Hippocampal formation (tissue), 2 donors: Measurements from ENCODE around the gene FLII.
"Not testable (repeated sequence)": the region's sequence is repeated elsewhere in the genome, so short reads cannot be mapped to it uniquely, and the experiment has no call there.

ENCODE experiments used
- DNase-seq, 2 donors: peaks; one replicate each; lab custom pipeline; 2025; lab: John Stamatoyannopoulos, UW

Gene FLII

DNA sequence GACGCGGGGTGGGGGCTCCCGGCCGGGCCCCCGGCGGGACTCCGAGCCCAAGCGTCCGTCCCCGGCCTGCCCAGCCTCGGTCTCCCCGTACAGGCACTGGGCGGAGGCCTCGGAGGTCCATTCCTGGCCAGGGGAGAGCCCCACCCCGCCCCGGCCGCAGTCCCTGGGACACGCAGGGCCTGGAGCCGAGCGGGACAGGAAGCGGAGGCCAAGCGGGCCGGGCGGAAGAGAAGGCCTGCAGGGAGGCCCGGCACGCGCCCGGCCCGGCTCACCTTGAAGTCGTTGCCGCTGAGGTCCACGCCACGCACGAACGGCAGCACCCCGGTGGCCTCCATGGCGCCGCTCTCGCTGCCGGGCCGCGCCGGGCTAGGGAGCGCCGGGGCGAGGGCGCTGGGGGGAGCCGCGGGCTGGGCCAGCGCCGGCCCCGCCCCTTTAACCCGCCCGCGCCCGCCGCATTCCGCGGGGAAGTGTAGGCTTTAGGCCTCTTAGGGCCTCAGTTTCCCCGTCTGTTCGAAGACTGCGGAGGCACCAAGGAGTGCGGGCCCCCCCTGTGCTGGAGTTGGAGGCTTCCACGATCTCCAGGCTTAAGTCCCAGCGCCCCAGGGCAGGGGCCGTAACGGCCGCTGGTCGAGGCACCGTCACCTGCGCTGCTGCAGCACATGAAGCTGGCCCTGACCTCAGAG lies at the start of gene FLII:
Gene FLII (minus strand): TSS at position 383 of the 683 bp plus-strand sequence. CDS start 48 bp downstream, at position 335.
- DNase-seq, result peak; percentile 47 to 62

DNA sequence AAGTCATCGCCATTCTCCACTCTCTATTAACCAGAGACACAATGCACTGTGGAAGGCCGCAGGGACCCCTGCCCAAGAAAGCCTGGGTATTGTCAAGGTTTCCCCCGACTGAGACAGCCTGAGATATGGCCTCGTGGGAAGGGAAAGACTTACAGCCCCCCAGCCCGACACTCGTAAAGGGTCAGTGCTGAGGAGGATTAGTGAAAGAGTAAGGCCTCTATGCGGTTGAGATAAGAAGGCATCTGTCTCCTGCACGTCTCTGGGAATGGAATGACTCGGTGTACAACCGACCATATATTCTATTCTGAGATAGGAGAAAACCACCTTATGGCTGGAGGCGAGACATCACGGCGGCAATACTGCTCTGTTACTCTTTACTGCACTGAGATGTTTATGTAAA lies 44.7 kb upstream of the FLII start:
- not testable (repeated sequence) for DNase-seq

DNA sequence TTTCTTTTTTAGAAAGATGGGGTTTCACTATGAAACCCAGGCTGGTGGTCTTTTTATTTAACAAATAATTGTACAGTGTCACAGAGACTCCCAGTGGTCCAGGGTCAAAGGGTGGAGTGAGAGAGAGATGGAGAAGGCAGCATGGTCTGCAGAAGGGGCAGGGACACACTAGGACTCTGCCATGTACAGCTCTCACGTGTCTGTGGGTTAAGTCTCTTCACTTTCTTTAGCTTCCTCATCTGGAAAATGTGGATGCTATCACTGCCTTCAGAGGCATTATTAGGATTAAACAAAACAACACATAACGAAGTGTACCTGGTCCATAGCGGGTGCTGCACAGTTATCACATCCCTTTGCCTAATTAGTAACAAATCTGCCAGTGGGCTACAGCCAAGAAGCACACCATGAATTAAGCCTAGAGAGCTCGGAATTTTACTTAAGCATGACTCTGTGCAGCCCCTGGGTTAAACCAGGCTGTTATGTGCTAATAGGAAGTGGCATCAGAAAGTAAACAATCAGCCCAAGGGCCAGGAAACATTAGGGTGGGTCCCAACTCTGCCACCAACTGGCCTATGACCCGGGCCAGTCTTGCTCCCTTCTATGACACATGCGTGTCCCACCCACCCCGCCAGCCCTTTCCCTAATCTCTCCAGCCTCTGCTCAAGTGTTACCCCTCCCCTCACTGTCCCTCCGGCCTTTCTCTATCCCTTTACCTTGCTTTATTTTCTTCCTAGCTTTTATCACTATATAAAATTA lies 42.4 kb upstream of the FLII start:
- DNase-seq, result no peak

DNA sequence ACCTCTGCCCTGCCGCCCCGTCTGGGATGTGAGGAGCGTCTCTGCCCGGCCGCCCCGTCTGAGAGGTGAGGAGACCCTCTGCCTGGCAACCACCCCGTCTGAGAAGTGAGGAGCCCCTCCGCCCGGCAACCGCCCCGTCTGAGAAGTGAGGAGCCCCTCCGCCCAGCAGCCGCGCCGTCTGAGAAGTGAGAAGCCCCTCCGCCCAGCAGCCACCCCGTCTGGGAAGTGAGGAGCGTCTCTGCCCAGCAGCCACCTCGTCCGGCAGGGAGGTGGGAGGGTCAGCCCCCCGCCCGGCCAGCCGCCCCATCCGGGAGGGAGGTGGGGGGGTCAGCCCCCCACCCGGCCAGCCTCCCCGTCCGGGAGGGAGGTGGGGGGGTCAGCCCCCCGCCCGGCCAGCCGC lies 39.5 kb upstream of the FLII start:
- DNase-seq, result not testable (repeated sequence)

DNA sequence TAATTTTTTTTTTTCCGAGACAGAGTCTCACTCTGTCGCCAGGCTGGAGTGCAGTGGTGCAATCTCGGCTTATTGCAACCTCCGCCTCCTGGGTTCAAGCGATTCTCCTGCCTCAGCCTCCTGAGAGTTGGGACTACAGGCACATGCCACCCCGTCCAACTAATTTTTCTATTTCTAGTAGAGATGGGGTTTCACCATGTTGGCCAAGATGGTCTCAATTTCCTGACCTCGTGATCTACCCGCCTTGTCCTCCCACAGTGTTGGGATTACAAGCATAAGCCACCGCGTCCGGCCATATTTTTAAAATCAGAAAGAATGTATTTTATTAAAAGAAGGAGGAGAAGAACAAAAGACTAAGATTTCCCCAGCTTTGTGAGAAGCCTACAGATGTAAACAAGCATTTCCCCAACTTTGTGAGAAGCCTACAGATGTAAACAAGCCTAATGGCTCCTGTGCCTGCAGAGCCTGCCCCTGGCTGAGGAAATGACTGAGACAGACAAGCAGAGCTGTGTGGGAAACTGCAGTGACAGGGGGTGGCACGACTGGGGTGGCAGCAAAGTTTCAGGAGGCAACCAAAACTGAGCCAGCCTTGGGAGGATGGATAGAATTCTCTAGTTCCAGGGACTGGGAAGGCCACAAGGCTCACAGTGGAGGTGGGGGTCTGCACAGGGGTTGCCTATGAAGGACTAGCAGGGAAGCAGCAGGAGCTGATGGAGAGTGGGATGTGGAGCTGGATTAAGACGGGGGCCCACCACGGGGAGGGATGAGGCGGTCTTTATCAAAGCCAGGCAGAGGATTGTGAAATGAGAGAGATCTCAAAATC lies 33.4 kb upstream of the FLII start:
- no peak for DNase-seq

DNA sequence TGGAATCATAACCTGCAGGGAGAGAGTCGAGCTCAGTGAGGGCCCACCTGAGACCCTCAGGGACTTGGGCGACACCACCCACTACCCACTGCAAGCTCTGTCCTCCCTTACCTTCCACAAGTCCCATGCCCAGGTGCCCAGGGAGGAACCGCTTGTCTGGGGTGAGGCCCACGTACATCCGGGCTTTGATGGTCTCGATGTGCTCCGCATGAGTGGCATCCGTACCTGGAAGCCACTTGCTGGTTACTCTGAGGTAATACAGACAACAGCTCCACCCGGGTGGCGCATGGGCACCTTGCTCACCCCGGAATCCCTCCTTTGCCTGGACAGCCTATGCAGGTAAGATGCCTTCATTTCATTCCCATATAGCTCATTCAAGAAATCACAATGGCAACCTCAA lies 26.8 kb upstream of the FLII start:
- DNase-seq, result no peak

DNA sequence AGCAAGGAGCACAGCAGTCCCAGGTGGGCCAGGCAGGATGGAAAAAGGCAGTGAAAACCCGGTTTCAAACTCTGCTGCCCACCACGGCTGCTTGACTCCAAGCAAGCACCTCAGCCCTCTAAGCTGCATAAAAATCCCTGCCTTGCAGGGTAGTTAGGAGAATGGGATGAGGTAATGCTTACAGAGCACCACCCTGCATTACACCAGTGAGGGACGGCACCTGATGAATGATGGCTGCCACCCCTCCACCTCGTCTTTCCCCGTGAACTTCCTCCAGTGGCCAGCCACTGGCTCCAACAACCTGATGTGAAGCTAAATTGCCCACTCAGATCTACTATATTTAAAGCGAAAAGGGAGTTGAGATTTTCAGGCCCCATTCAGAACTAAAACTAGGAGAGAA lies 23.2 kb upstream of the FLII start:
- no peak for DNase-seq

DNA sequence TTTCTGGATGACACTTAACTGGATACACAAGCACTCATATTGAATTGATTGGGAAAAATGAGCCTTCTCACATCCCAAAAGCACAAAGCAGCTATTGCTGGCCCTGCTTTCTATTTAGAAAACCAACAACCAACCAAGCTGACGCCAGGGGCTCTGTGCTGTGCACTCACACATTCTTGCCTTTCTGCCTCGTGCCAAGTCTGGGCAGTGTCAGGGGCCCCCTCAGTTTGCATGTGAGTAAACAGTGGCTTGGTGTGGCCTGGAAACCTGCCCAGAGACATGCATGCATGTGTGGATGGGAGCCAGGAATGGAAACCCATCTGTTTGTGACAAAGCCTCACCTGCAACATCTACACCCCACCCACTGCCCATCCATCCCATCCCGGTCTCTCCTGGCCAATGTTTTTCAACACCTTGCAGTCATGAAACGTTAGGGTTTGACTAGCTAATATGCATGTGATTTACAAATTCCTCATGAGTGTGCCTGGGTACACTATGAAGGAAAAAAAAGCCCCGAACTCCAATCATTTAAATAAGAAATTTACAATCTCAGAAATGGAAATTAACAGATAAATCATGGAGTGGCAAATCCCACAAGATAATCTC lies 22.3 kb upstream of the FLII start:
- DNase-seq, result no peak

DNA sequence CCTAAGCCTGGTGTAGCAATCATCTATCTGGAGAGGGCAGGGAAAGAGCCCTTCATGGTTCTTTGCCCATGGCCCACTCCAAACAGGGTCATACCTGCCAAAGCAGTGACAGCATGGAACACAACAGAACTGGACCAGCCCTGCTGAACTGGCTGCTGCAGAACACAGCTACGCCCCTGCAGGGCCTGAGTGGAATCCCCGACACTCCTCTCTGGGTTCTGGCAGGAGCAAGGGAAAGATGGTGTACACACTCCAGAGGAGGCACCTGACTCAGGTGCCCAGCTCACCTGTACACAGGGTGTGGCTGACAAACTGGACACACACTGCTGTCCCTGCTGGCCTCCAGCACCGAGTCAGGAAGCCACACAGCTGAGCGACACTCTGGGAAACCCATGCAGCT lies 21.7 kb upstream of the FLII start:
- DNase-seq, result no peak

DNA sequence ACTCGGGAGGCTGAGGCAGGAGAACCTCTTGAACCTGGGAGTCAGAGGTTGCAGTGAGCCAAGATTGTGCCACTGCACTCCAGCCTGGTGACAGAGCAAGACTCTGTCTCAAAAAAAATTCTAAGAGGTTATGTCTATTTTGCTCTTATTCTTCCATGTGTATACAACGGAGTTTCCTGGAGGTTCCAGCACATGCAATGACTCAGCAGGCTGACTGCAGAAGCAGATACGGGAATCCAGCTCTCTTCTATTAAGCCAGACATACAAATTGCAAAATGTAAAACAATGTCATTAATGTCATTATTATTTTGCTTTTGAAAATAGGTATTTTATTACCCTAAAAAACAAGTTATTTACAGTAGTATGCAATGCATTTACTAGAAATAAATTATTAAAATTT lies 20.3 kb upstream of the FLII start:
- no peak for DNase-seq

DNA sequence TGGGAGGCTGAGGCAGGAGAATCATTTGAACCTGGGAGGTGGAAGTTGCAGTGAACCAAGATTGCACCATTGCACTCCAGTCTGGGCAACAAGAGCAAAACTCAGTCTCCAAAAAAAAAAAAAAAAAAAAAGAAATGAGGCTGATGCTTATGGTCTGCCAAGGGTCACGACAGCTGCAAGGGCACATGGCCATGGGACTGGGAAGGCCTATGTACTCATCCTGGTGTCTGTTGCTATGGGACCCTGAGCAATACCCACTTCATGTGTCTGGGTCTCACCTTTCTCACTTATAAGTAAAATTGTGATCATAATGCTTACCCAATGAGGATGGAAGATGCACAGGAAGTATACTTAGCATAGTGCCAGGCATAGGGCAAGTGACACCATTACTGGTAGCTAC lies 18.5 kb upstream of the FLII start:
- DNase-seq, result no peak

DNA sequence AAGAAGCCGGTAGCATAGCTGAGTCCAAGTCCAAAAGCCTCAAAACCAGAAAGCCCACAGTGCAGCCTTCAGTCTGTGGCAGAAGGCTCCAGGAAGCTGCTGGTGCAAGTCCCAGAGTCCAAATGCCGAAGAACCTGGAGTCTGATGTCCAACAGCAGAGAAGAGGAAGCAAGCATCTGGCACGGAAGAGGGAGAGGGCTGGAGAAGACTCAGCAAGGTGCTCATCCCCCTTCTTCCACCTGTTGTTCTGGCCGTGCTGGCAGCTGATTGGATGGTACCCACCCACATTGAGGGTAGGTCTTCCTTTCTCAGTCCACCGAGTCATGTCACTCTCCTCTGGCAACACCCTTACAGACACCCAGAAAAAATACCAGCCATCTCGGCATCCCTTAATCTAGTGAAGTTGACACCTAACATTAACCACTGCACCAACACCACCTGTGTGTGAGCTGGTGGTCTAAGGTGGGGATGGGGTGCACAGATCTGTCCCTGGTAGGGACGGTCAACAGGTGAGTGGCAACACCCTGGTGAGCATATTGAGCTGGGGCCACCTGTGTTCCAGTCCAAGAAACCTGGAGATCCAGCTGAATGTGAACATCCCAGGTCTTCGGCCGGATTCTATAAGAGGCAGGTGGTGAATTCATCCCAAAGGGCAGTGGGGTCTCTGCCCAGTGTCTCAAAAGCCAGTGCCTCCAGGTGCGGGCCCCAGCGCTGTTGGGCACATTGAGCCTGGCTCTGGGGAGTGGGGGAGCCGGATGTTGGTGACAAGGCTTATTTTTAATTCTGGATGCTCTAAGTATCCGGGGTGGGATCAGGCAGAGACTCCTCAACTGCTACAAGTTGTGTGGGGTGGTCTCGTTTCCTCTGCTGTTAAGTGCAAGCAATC lies 11.8 kb upstream of the FLII start:
- DNase-seq, result no peak

DNA sequence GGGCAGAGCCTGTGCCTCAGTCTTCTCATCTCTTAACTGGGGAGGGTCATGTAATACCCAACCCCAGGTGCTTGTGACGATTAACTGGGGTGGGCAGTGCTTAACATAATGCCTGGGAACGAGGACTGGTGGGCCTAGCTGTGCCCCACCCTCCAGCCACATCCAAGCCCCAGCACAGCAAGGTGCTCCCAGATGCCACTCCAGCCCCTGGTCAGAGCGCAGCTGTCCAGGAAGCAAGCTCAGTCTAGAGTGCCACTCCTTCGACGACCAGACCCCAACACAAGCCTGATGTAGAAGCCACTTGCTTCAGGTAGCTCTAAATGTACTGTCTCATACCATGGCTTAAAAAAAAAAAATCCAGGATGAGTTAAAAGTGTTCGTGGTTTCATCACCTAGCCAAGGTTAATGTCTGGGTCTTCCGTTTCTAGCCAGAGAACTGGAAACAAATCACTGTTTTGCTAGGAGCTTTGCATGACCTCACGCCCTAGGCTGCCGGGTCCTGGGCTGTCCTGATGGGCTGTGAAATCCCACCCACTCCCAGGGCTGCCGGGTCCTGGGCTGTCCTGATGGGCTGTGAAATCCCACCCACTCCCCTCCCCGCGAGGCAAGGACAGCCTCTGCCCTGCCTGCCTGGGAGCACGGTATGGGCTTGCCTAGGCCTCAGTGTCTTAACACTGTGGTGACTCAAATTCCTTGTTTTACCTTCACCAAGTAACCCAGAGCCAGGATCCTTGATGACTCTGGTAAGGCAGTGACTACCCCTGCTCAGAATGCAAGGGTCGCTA lies 9.6 kb upstream of the FLII start:
- DNase-seq, result no peak

DNA sequence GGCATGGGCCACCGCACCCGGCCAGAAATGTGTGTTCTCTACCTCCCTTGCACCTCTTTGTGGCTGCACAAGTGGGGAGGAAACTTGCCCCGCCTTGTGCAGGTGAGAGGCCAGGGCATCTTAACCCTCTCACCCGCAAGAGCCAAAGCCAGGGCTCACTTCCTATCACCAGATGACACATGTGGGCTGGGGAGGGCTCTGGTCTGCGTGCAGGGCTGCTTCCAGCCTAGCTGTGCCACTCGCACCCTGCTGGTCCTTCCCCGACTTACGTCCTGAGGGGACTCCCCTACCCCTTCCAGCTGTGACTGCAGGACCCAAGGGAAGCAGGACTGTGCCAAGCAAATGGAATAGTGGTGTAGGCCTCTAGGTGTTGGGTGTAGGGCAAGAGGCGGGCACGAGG lies 8.8 kb upstream of the FLII start:
- no peak for DNase-seq

DNA sequence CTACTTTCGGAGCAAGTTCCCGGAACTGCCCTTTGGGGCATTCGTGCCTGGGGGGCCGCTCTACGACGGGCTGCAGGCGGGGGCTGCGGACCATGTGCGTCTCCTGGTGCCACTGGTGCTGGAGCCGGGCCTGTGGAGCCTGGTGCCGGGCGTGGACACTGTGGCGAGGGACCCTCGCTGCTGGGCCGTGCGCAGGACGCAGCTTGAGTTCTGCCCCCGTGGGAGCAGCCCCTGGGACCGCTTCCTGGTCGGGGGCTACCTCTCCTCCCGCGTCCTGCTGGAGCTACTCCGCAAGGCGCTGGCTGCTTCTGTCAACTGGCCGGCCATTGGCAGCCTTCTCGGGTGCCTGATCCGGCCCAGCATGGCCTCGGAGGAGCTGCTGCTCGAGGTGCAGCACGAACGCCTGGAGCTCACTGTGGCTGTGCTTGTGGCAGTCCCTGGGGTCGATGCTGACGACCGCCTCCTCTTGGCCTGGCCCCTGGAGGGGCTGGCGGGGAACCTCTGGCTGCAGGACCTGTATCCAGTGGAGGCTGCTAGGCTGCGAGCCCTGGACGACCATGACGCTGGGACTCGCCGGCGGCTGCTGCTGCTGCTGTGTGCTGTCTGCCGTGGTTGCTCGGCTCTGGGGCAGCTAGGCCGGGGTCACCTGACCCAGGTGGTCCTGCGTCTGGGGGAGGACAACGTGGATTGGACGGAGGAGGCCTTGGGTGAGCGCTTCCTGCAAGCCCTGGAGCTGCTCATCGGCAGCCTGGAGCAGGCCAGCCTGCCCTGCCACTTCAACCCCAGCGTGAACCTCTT lies 5.5 kb upstream of the FLII start:
- no peak for DNase-seq

DNA sequence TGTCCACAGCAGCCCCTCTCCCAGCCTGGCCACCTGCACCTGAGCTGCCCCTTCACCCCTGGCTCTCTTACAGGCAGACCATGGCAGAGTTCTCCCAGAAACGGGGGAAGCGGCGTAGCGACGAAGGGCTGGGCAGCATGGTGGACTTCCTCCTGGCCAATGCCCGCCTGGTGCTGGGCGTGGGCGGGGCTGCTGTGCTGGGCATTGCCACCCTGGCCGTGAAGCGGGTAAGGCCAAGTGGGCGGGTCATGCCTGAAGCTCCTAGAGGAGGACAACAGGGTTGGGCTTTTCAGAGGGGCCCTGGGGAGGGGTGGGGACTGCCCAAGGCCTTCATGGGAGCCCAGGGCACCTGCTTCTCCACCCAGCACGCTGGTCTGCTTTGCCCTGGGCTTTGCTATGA lies 4.1 kb upstream of the FLII start:
- no peak for DNase-seq

DNA sequence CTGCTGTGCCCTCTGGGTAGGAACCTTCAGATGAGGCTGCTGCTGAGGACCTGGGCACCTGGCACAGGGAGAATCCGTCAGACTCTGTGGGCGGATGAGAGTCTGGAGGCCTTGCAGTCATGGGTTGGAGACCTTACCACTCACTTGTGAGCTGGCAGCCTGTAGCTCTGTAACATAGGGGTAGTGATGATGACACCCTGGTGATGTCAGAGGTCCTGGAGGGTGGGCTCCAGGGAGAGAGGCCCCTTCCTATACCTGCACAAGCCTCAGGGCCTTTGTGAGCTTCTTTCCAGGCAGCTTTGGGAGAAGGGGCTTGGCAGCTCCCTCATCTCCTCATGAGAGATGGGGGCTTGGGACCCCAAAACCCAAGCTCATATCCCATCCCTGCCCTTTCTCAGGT lies 3.6 kb upstream of the FLII start:
- no peak for DNase-seq

DNA sequence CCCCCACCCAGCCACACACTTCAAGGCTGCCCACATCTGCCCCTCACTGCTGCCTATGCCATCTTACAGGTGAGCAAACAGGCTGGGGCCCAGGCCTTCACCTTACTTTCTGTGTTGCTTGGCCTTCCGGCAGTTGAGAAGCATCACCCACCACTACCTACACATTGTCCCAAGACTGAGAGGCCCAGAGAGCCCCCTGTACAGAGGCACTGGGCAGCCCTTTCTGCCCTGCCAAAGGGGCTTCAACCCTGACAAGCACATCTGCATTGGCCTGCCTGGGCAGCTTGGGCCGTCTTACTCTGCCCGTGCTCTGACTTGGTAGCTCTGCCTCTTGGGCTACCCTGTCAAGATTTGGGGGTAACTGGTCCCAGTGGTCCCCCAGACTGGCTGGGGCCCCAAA lies 3.1 kb upstream of the FLII start:
- DNase-seq, result no peak

DNA sequence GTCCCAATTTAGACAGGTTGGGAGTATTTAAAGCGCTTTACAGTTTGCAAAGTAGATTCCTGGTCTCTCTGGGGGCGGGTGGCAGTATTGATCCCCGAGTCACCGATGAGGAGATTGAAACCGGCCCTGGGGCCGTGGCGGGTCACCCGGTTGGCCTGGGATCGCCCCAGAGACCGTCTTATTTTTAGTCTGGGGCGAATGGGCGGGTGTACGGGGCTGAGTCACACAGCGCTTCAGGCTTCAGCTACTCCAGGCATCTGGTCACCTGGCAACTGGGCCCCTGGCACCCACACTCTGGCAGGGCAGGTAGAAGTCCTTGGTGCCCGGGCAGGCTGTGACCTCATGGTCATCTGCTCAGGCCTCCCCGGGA lies 2.6 kb upstream of the FLII start:
- DNase-seq, result no peak
